ENCODE measurements around the gene C17orf100. TPM values are rescaled to one million over a fixed set of nuclear protein-coding genes. Genes with fewer than 3 reads are reported as not detected.
A peak's percentile ranks its signal among the peaks of the same experiment; 100 is the strongest.
"Not testable (repeated sequence)": the region's sequence is repeated elsewhere in the genome, so short reads cannot be mapped to it uniquely, and the experiment has no call there.

The C17orf100 gene
- total RNA-seq, 1 donor from 2014 or later, result 3.8 TPM

DNA sequence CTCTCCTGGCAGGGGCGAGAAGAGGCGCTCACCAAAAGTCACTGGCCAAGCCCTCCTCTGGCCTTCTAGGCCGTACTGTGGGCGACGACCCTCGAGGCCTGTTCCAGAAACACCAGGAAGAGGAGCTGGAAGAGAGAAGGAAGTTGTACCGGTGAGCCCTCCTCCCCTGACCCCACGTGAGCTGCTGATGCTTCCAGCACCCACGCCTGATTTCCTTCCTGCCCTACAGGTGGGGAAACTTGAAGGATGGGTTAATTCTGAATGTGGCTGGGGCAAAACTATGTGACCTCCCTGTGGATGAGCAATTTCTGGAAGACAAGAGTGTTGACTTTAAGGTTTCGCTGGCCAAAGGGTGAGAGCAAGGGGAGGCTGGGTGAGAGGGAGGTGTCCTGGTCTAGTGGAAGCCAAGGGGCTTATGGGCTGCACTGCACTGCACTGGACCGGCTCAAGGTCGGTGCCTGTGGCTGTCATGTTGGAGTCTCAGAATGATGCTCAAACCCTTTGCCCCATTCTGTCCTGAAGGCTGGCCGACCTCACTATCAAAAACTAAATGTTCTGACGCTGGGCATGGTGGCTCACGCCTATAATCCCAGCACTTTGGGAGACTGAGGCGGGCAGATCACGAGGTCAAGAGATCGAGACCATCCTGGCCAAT lies 6.2 kb downstream of the C17orf100 start:
- H3K27ac Mint-ChIP-seq (ENCODE audit: unreplicated experiment), result no peak overlapping the region
- H3K9me3 Mint-ChIP-seq (ENCODE audit: unreplicated experiment), result no peaks in the 10 kb centered on the region
- peaks cover 20% of the 10 kb centered on the region for H3K4me1 Mint-ChIP-seq (ENCODE audit: unreplicated experiment)
- peaks cover 12% of the 10 kb centered on the region for H3K27me3 Mint-ChIP-seq (ENCODE audit: unreplicated experiment)
- H3K36me3 Mint-ChIP-seq (ENCODE audit: low read depth, unreplicated experiment), result no peaks in the 10 kb centered on the region
- TF ChIP-seq, protein P1, sequence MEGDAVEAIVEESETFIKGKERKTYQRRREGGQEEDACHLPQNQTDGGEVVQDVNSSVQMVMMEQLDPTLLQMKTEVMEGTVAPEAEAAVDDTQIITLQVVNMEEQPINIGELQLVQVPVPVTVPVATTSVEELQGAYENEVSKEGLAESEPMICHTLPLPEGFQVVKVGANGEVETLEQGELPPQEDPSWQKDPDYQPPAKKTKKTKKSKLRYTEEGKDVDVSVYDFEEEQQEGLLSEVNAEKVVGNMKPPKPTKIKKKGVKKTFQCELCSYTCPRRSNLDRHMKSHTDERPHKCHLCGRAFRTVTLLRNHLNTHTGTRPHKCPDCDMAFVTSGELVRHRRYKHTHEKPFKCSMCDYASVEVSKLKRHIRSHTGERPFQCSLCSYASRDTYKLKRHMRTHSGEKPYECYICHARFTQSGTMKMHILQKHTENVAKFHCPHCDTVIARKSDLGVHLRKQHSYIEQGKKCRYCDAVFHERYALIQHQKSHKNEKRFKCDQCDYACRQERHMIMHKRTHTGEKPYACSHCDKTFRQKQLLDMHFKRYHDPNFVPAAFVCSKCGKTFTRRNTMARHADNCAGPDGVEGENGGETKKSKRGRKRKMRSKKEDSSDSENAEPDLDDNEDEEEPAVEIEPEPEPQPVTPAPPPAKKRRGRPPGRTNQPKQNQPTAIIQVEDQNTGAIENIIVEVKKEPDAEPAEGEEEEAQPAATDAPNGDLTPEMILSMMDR (IDR thresholded peaks at IDR 0.05; ENCODE audit: unreplicated experiment), result no peak
- H3K4me3 Mint-ChIP-seq (ENCODE audit: unreplicated experiment), result peak overlapping the region; percentile 60
- DNase-seq (ENCODE audit: low spot score), result no peak

DNA sequence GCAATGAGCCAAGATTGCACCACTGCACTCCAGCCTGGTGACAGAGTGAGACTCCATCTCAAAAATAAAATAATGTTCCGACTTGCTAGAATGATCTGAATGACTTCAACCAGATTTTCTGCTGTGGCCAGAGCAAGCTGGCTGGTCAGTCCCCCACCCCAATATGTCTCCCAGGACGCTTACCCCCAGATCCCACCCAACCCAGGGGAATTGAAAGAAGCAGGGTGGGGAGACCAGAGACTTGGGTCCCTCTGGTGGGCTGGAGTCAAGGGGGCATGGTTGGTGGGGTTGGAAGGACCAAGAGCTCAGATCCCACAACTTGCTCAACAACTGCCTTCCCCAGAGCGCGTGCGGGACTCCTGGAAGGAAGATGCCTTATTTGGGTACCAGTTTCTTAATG lies 6.8 kb downstream of the C17orf100 start:
- not testable (repeated sequence) for H3K27ac Mint-ChIP-seq (ENCODE audit: unreplicated experiment); H3K36me3 Mint-ChIP-seq (ENCODE audit: low read depth, unreplicated experiment); H3K9me3 Mint-ChIP-seq (ENCODE audit: unreplicated experiment); DNase-seq (ENCODE audit: low spot score); H3K4me3 Mint-ChIP-seq (ENCODE audit: unreplicated experiment)
- Mint-ChIP-seq H3K4me1 (ENCODE audit: unreplicated experiment) (peaks cover 20% of the 10 kb centered on the region), H3K27me3 (ENCODE audit: unreplicated experiment) (peaks cover 12% of the 10 kb centered on the region)

DNA sequence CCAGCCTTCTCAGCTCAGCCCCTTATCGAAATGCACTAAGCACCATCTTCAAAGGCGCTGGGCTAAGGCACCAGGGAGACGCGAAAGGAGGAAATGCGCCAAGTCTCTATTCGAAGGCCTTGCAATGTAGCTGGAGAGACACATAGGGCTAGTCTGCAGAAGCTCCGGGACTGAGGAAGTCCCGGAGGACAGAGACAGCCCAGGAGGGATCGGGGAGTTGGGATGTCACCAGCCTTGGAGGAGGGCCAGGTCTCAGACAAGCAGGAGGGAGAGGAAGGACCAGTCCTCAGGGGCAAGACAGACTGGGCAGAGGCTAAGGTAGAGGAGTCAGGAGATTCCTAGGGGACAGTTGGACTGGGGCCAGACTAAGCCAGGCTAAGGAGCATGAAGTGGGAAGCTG lies 8.5 kb downstream of the C17orf100 start:
- no peak overlapping the region for H3K27ac Mint-ChIP-seq (ENCODE audit: unreplicated experiment)
- H3K4me1 Mint-ChIP-seq (ENCODE audit: unreplicated experiment), result peaks cover 12% of the 10 kb centered on the region
- no peaks in the 10 kb centered on the region for H3K9me3 Mint-ChIP-seq (ENCODE audit: unreplicated experiment)
- H3K36me3 Mint-ChIP-seq (ENCODE audit: low read depth, unreplicated experiment), result no peaks in the 10 kb centered on the region
- H3K27me3 Mint-ChIP-seq (ENCODE audit: unreplicated experiment), result peaks cover 10% of the 10 kb centered on the region
- DNase-seq (ENCODE audit: low spot score), result no peak
- TF ChIP-seq, protein P1 (IDR thresholded peaks at IDR 0.05; ENCODE audit: unreplicated experiment), result no peak
- H3K4me3 Mint-ChIP-seq (ENCODE audit: unreplicated experiment), result no peak overlapping the region

DNA sequence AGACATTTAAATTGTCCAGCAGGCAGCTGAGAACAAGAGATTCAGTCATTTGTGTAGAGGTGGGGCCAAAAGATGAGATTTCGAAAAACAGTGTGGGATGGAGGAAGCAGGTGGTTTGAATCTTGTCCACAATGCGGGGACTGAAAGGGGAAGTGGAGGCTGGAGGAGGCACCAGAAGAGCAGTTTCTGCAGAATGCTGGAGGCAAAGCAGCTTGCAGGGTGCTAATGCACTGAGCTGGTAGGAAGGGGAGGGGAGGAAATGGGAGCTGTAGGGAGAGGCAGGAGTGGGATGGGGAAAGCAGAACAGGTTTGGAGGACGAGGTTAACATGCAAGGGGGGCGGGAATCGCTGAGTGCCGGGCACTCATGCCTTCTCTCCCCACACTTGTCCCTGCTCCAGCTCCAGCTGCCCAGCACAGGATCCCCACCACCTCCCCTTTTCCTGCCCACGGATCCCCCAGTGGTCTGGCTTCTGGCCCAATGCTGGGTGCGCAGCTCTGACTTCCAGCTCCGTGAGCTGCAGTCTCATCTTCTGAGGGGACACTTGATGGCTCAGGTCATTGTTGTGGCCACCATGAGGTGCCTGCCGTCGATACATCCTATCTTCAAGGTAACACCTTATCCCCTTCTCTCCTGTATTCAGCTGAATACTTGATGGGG lies 9.4 kb downstream of the C17orf100 start:
- Mint-ChIP-seq H3K9me3 (ENCODE audit: unreplicated experiment) (no peaks in the 10 kb centered on the region), H3K27ac (ENCODE audit: unreplicated experiment) (no peak overlapping the region), H3K4me1 (ENCODE audit: unreplicated experiment) (peaks cover 8% of the 10 kb centered on the region), H3K27me3 (ENCODE audit: unreplicated experiment) (peaks cover 7% of the 10 kb centered on the region), H3K36me3 (ENCODE audit: low read depth, unreplicated experiment) (no peaks in the 10 kb centered on the region), H3K4me3 (ENCODE audit: unreplicated experiment) (no peak overlapping the region)
- no peak for DNase-seq (ENCODE audit: low spot score)
- TF ChIP-seq, protein P1 (IDR thresholded peaks at IDR 0.05; ENCODE audit: unreplicated experiment), result no peak

DNA sequence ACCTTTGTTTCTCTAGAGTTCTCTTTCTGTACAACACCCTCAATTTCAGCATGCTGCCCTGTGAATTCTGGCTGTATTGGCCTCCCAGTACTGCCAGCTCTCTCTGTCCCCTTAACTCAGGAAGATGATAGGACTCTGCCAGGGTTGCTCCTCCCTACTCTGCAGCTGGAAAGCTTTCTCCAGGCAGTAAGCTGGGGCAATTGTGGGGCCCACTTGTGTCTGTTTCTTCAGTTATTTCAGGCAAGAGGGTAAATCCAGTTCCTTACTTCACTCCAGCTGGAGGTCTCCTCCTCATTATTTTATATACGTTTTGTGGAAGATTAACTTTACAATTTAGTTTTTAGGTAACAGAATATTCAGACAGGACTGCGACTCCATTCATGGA lies 9.9 kb downstream of the C17orf100 start:
- TF ChIP-seq, protein P1 (IDR thresholded peaks at IDR 0.05; ENCODE audit: unreplicated experiment), result no peak
- H3K36me3 Mint-ChIP-seq (ENCODE audit: low read depth, unreplicated experiment), result no peaks in the 10 kb centered on the region
- peaks cover 6% of the 10 kb centered on the region for H3K27me3 Mint-ChIP-seq (ENCODE audit: unreplicated experiment)
- H3K9me3 Mint-ChIP-seq (ENCODE audit: unreplicated experiment), result no peaks in the 10 kb centered on the region
- H3K27ac Mint-ChIP-seq (ENCODE audit: unreplicated experiment), result no peak overlapping the region
- no peak overlapping the region for H3K4me3 Mint-ChIP-seq (ENCODE audit: unreplicated experiment)
- DNase-seq (ENCODE audit: low spot score), result no peak
- peaks cover 8% of the 10 kb centered on the region for H3K4me1 Mint-ChIP-seq (ENCODE audit: unreplicated experiment)

DNA sequence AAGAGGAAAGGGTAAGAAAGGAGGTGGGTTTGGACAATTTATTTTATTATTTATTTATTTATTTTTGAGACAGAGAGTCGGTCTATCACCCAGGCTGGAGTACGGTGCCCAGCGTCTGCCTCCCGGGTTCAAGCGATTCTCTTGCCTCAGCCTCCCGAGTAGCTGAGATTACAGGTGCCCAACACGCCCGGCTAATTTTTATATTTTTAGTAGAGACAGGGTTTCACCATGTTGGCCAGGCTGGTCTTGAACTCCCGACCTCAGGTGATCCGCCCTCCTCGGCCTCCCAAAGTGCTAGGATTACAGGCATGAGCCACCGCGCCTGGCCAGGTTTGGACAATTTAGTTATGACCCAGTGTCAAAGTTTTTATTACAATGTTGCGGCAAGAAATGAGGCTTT lies 11.6 kb downstream of the C17orf100 start:
- not testable (repeated sequence) for DNase-seq (ENCODE audit: low spot score); H3K9me3 Mint-ChIP-seq (ENCODE audit: unreplicated experiment); H3K36me3 Mint-ChIP-seq (ENCODE audit: low read depth, unreplicated experiment); H3K27me3 Mint-ChIP-seq (ENCODE audit: unreplicated experiment); H3K4me3 Mint-ChIP-seq (ENCODE audit: unreplicated experiment); H3K4me1 Mint-ChIP-seq (ENCODE audit: unreplicated experiment); H3K27ac Mint-ChIP-seq (ENCODE audit: unreplicated experiment)

All from endothelial cell (in vitro differentiated cells).